ENCODE data around the gene PLA2G2F.

PLA2G2F gene

DNA sequence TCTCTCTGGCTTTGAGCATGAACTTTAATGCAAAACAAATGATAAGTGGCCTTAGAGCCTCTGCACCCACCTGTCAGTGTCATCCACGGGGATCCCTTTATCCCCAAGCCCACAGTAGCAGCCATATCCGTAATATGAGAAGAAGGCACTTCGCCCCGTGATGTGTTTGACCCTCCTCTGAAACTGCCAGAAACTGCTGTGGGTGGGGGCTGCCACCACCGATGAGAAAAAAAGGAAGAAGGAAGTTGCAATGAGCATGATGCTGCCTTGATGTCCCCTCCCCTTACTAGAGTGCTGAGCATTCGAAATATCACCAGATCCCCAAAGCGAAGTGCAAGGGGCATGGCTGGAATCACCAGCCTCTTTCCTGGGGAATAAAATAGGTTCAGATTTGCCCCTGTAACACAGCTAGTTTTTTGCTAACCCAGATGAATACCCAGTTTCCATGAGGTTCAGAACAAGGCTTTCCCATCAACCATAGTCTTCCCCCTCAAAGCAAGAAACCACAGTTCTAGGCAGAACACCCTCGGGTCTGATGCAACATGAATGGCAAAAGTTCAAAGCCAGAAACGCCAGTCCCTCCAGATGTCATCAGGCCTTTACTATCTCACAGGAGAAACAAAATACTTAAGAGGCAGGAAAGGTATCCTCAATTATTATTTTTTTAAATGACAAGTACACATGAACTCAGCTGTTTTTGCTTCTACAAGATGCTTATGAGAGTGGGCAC is 36.0 kb downstream of the PLA2G2F start:
- DNase-seq = no peak

GRCh38 chr1:20178634-20179370 is 39.7 kb downstream of the PLA2G2F start:
- DNase-seq = no peak

DNA sequence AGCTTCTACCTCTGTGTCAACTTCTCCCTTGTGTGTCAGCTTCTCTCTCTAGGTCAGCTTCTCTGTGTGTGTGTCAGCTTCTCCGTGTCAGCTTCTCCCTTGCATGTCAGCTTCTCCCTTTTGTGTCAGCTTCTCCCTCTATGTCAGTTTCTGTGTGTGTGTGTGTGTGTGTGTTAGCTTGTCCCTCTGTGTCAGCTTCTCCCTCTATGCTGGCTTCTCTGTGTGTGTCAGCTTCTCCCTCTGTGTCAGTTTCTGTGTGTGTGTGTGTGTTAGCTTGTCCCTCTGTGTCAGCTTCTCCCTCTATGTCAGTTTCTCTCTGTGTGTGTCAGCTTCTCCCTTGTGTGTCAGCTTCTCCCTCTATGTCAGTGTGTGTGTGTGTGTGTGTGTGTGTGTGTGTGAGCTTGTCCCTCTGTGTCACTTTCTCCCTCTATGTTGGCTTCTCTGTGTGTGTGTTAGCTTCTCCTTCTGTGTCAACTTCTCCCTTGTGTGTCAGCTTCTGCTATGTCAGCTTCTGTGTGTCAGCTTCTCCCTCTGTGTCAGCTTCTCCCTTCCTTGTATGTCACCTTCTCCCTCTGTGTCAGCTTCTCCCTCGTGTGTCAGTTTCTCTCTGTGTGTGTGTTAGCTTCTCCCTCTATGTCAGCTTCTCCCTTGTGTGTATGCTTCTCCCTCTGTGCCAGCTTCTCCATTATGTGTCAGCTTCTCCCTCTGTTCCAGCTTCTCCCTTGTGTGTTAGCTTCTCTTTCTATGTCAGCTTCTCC is 40.4 kb downstream of the PLA2G2F start:
- no peak for DNase-seq

DNA sequence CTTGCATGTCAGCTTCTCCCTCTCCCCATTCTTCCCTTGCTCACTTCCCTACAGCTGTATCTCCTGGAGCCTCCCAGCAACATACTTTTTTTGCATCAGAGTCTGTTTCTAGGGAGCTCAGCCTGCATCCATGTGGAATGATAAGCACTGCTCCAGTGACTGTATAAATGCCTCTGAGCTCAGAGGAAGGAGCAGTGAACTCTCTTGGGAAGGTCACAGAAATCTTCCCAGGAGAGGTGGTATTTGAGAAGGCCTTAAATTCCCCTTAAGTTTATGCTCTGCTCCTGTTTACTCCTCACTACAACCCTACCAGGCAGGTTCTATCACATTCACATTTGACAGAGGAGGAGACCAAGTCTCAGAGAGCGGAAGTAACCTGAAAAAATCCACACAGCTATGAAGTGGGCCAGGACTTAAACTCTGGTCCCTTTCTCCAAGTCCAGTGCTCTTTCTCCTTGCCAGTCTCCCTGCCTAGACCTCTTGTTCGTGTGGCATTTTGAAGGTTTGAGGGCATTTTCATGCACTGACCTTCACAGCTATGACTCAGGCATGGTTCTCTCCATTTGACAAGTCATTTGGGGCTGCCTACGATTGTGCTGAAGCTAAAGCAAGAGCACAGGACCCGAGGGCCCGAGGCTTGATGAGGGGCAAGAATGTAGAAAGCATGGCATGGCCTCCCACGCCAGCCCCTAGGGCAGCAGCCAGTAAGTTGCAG is 41.2 kb downstream of the PLA2G2F start:
- DNase-seq = no peak

DNA sequence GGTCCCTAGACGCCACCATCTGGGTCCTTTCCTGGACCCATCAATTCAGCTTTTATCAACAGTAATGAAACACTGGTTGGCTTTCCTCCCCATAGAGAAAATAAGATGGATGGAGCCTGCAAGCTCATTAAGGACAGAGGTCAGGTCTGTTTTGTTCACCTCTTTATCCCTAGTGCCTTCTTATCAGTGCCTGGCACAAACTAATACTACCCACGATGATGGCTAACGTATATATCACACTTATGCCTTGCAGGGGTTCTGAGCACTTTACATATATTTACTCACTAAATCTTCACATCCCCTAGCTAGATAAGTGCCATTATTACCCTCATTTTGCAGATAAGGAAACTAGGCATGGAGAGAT is 41.7 kb downstream of the PLA2G2F start:
- no peak for DNase-seq

DNA sequence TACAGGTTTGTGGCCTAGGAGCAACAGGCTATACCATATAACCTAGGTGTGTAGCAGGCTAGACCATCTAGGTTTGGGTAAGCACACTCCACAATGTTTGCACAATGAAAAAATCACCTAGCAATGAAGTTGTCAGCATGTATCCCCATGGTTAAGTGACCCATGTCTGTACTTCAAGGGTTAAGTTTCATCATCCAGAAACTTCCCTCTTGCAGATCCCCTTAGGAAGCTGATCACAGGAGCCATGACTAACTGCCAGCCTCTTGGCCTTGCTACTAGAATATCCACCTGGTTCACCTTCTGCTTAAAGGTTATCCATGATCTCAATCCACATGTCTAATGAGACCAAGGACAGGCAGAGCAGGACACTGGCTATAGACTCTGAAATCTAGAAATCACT is 43.3 kb downstream of the PLA2G2F start:
- DNase-seq = no peak

- DNase-seq = no peak
These were observed 43.9 kb downstream of the PLA2G2F start for GRCh38 chr1:20183035-20183434.

DNA sequence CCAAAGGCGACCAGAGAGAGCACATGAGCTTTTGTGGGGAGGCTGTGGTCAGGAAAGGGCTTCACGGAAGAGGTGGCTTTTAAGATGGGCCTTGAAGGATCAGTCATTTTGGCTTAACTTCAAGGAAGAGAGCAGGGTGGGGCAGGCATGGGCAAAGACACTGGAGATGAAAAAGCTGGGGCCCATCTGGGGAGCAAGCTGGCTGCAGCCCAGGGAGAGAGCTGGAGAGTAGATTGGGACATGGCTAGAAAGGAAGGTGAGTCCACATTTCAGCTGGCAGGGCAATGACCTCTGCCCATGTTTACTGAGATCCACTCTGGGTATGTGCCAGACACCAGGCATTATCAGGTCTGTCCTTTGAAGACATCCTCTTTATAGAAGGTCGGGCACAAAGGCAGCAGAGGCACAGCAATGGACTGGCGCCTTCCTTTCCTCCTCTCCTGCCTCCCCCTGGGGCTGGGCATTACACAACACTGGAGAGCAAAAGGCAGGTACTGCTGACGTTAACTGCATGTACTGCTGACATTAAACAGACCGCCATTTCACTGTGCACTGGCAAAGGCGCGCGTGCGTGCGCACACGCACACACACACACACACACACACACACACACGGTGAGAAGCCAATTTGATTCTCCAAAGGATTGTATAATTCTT is 44.6 kb downstream of the PLA2G2F start:
- DNase-seq = no peak

GRCh38 chr1:20184481-20184900 is 45.4 kb downstream of the PLA2G2F start:
- DNase-seq = no peak

DNA sequence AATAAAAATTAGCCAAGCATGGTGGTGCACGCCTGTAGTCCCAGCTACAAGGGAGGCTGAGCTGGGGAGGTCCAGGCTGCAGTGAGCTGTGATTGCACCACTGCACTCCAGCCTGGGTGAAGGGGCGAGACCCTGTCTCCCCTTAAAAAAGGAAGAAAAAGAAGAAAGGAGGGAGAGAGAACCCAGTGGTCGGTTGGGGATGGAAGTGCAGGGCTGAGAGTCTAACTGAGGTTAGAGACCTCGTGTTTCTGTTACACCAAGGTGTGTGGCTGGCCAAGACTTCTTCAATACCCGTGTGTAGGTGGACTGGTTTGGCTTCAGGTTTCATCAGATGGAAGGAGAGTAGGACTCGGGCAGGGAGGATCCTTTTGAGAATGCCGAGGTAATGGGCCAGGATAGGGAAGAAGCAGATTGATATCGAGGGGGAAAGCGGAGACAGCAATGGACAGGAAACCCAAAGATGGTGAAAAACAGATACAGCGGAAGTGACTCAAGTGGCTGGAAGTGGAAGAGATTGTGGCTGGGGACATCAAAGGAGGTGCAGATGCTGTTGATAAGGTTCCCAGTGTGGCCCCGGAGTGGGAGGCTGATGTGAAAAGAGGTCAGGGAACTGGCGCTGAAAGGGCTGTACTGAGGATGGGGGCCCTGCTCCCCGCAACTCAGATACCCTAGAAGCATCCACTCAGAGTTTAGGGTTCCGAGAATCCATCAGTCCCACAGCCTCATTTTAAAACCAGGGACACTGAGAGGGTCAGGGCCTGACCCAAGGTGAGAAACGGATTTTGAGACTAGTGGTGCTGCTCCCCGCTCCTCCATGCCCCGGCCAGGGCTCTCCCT is 46.1 kb downstream of the PLA2G2F start:
- peak; percentile 62 for DNase-seq

GRCh38 chr1:20185834-20186782 is 47.0 kb downstream of the PLA2G2F start, which contains the start of the genes PLA2G2C and UBXN10:
Gene PLA2G2C, minus strand, starts transcription at chr1:20186518. Its CDS starts 9,155 bp downstream, at chr1:20177363.
Gene UBXN10, plus strand, starts transcription at chr1:20186096. Its CDS starts 4,466 bp downstream, at chr1:20190562.
- peak; percentile 70 for DNase-seq

DNA sequence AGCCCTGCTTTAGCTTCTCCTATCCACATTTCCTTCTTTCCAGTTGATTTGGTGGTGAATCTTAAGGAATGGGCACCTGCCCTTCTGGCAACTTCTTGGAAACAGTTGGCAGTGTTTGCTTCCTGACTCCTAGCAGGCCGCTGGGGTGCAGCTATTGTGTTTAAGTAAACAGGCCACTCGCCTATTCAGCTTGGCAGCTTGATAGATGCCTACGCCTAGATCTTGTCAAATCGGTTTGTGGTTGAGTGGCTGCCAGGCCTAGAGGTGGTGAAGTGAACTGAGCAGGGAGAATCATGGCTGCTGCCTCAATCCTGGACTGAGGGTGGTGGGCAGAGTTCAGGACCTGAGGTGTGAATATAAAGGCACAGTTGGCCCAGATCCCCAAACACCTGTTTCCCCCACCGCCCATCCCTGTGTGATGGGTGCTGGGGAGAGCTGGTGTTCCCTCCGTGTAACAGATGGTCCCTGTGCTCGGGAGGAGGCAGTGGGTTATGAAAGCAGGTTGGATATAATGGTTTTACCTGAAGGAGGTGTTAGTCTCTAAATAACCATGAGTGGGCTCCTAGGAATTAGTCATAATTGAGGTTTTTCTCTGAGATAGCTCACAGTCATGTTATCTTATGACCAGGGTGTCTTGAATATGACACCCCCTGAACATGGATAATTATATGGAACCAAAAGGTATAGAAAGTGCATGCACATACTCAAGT is 48.1 kb downstream of the PLA2G2F start:
- peak; percentile 34 for DNase-seq

DNA sequence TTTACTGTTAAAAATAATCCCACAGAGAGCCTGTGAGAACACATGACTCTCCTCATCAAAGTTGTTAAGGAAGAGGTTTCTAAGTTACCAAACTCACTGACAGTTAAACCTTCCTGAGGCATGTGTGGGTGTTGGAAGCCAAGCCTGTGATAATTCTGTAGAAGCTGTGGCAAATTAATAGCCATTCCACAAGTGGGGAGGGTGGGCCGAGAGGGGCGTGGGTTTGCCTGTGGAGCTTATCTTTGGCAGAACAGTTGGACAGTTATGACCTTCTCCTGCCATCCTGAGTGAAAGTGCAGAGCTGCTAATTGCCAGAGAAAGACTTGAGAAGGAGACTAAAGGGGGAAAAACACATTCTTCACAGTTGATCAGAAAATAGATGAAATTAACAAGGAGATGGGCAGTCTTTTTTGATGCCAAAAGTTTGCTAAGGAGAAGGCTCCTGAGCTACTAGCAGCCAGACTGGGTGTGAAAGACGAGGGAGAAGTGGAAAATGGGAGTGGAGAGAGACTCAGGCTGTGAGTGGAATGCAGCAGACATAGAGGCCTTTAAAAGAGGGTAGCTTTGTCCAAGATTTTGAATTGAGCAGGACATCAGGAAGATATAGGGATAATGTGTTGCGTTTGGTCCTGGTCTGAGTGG is 48.8 kb downstream of the PLA2G2F start:
- DNase-seq = no peak

- no peak for DNase-seq
These were observed 49.3 kb downstream of the PLA2G2F start for GRCh38 chr1:20188455-20188817.

DNA sequence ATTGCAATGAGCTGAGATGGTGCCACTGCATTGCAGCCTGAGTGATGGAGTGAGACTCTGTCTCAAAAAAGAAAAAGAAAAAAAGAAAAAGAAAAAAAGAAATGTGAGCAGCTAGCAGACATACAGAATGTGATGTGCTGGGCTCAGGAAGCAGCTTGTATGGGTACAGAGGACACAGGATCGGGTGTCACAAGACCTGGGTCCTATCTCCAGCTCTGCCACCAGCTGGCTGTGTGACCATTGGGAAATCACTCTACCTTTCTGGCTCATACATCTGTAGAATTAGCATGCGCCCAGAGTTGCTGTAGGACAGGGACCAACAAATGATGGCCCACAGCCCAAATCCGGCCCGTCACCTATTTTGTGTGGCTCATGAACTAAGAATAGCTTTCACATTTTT is 50.5 kb downstream of the PLA2G2F start:
- DNase-seq = no peak

GRCh38 chr1:20190256-20191160 is 51.4 kb downstream of the PLA2G2F start:
- no peak for DNase-seq

DNA sequence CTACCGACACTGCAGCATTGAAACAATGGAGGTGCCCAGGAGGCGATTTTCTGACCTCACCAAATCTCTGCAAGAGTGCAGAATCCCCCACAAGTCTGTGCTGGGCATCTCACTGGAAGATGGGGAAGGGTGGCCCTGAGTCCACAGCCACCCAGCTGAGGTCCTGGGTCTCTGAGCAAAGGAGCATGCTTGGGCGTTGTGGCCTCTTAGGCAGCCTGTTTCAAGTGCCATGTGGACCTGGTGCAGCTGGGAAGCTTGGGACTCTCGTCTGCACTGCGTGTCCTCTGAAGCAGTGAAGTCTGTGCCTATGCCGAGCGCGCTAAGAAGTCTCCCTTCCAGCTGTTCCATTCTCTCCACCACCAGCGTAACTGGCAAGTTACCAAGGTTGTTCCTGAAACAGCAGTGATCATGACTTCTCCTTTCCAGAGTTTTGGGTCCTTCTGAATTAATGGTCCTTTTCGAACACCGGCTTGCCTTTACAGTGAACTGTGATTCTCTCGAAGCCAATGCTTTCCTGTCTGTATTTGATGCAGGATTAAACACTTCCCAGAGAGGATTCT is 52.2 kb downstream of the PLA2G2F start:
- no peak for DNase-seq

DNA sequence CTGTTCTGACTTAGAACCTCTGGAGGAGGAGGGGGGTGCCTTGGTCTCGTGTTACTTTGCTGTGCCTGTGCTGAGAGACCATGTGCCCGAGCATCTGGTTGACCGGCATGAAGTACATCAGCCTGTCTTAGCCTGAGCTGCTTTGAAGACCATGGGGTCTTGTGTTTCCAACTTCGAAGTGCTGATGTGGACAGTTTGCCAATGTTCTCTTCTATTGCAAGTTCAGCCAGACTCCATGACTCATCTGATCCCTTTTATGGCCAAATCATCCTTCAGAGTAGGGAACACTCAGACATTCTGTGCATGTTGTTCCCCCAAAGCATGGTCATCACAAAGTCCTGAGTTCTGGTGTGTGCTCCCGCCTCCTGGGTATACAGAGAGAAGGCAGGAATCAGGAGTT is 53.2 kb downstream of the PLA2G2F start:
- DNase-seq = no peak

Data from CD4-positive, alpha-beta T cell treated with Interleukin-17A for 4 hours (primary cell).